C4-2B (cell line): ENCODE measurements around the gene MAD2L2.

Source experiments
- CTCF ChIP-seq: fragments of 450-650 bp; conservative IDR thresholded peaks from 2 replicates; pipeline ENCODE4 v1.5.1; 2017; ENCODE audit warnings: mild to moderate bottlenecking
- ZFX ChIP-seq: fragments of 450-650 bp; IDR thresholded peaks from 2 replicates; pipeline ENCODE4 v1.6.1; 2017

GRCh38 chr1:11645670-11646265 lies 35.2 kb downstream of the MAD2L2 start:
- peak; percentile 92 for TF ChIP-seq CTCF
- no peak for TF ChIP-seq ZFX
